Smooth muscle cell (in vitro differentiated cells): ENCODE measurements around the gene NUTM1. TPM values are rescaled to one million over a fixed set of nuclear protein-coding genes. Genes with fewer than 3 reads are reported as not detected.

Source experiments
- DNase-seq: peaks from one replicate; lab custom pipeline; 2025; ENCODE audit not compliant: unreplicated experiment; lab: John Stamatoyannopoulos, UW
- H2AFZ ChIP-seq: fragments of 200-600 bp; sonication (generic); 2 replicates; pipeline ENCODE4 v1.6.0; 2016; ENCODE audit warnings: antibody characterized with exemption, low read depth, mild to moderate bottlenecking
- H3F3A ChIP-seq: fragments of 200-600 bp; sonication (generic); 2 replicates; pipeline ENCODE4 v1.6.0; 2017; ENCODE audit warnings: antibody characterized with exemption, low read depth
- H3K27ac ChIP-seq: fragments of 200-600 bp; sonication (generic); 2 replicates; pipeline ENCODE4 v1.5.1; 2016; ENCODE audit warnings: low read depth, mild to moderate bottlenecking
- H3K27me3 ChIP-seq: fragments of 200-600 bp; sonication (generic); 2 replicates; pipeline ENCODE4 v1.6.1; 2016; ENCODE audit warnings: low read depth, mild to moderate bottlenecking
- H3K36me3 ChIP-seq: fragments of 200-600 bp; sonication (generic); 2 replicates; pipeline ENCODE4 v1.5.1; 2016; ENCODE audit warnings: low read depth
- H3K4me1 ChIP-seq: fragments of 200-600 bp; sonication (generic); 2 replicates; pipeline ENCODE4 v1.5.1; 2016; ENCODE audit warnings: low read depth
- H3K4me2 ChIP-seq: fragments of 200-600 bp; sonication (generic); 2 replicates; pipeline ENCODE4 v1.6.0; 2016; ENCODE audit warnings: mild to moderate bottlenecking
- H3K4me3 ChIP-seq: fragments of 200-600 bp; sonication (generic); 2 replicates; pipeline ENCODE4 v1.5.1; 2016; ENCODE audit warnings: mild to moderate bottlenecking
- H3K79me2 ChIP-seq: fragments of 200-600 bp; sonication (generic); 2 replicates; pipeline ENCODE4 v1.6.0; 2016; ENCODE audit warnings: low read depth, mild to moderate bottlenecking
- H3K9ac ChIP-seq: fragments of 200-600 bp; sonication (generic); 2 replicates; pipeline ENCODE4 v1.6.0; 2016; ENCODE audit warnings: low read depth
- H3K9me3 ChIP-seq: fragments of 200-600 bp; sonication (generic); replicated peaks from 2 replicates; pipeline ENCODE4 v1.5.1; 2016; ENCODE audit warnings: low read depth
- H4K20me1 ChIP-seq: fragments of 200-600 bp; sonication (generic); 2 replicates; pipeline ENCODE4 v1.6.0; 2016; ENCODE audit warnings: low read depth
- WGBS: methylation state at CpG from one replicate; pipeline ENCODE4 v1.1.7; 2016; ENCODE audit warnings: low lambda C conversion rate; 5-methylcytosine and 5-hydroxymethylcytosine counted together
- polyA plus RNA-seq: library from polyadenylated mRNA; unstranded; fragments of >200 nt; fragmentation: Nextera tagmentation; extraction: Ambion mirVana; gene quantifications from 2 replicates; pipeline ENCODE4 v1.2.1, GENCODE V29; 2016
- total RNA-seq: library from RNA; depleted of rRNA; stranded (reverse); fragments of >200 nt; gene quantifications from 2 replicates; pipeline ENCODE4 v1.2.3, GENCODE V29; 2014
- TF ChIP-seq, protein P1 (sequence below): fragments of 200-600 bp; sonication (generic); IDR thresholded peaks from 2 replicates; pipeline ENCODE4 v1.5.1; 2017; ENCODE audit warnings: borderline replicate concordance, mild to moderate bottlenecking, antibody characterized with exemption; ENCODE audit not compliant: insufficient read depth, poor library complexity, severe bottlenecking

NUTM1 gene, protein sequence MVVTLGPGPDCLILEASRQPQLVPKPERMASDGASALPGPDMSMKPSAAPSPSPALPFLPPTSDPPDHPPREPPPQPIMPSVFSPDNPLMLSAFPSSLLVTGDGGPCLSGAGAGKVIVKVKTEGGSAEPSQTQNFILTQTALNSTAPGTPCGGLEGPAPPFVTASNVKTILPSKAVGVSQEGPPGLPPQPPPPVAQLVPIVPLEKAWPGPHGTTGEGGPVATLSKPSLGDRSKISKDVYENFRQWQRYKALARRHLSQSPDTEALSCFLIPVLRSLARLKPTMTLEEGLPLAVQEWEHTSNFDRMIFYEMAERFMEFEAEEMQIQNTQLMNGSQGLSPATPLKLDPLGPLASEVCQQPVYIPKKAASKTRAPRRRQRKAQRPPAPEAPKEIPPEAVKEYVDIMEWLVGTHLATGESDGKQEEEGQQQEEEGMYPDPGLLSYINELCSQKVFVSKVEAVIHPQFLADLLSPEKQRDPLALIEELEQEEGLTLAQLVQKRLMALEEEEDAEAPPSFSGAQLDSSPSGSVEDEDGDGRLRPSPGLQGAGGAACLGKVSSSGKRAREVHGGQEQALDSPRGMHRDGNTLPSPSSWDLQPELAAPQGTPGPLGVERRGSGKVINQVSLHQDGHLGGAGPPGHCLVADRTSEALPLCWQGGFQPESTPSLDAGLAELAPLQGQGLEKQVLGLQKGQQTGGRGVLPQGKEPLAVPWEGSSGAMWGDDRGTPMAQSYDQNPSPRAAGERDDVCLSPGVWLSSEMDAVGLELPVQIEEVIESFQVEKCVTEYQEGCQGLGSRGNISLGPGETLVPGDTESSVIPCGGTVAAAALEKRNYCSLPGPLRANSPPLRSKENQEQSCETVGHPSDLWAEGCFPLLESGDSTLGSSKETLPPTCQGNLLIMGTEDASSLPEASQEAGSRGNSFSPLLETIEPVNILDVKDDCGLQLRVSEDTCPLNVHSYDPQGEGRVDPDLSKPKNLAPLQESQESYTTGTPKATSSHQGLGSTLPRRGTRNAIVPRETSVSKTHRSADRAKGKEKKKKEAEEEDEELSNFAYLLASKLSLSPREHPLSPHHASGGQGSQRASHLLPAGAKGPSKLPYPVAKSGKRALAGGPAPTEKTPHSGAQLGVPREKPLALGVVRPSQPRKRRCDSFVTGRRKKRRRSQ
- not detected in 2 replicates for total RNA-seq
- polyA plus RNA-seq: not detected in 2 replicates

DNA sequence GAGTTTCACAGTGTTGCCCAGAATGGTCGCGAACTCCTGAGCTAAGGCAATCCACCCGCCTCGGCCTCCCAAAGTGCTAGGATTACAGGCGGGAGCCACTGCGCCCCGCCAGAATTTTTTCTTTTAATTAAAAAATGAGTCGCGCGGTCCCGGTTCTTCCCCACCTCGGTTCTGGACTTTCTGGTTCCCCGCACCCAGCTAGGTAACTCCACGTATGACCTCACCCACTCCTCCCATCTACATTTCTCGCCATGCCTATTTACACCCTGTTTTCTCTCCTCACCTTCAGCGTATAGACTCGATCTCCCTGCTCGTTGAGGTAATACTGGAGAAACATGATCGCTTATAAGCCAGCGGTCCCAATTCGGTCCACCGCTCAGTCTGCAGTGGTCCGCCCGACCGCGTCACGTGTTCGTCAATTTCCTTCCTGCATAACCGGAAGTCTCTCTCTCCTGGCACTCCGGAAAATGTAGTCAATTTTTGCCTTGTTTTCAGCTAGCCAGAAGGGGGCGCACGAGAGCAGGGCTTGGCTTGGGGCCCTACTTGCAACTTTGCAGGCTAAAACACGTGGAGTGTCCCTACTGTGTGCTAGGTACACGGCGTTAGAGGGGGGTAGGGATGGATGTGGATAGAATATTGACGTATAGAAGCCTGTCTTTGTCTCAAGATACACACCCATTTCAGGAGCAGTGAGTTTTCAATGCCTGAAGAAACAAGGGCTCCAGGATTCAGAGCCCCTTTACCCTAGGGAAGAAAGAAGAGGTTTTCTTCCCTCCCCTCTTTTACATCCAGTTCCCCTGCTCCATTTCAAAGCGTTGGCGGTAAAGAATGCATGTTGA, at the start of gene NUTM1, which contains the start of gene NOP10:
TSS of gene NUTM1 (plus strand) at position 579 of the 839 bp plus-strand sequence. CDS start 382 bp downstream, outside the sequence.
TSS of gene NOP10 (minus strand) at position 400 of the 839 bp plus-strand sequence. CDS start at position 337, 63 bp downstream.
- Histone ChIP-seq H3K4me3 (peak within 1 kb of the TSS; percentile 70), H3K36me3 (no peaks in the 10 kb centered on the region), H2AFZ (peak within 1 kb of the TSS; percentile 88), H3K4me2 (peak within 1 kb of the TSS; percentile 88), H3K27ac (peak within 1 kb of the TSS; percentile 79), H3F3A (peaks cover 14% of the 10 kb centered on the region), H3K79me2 (peaks cover 24% of the 10 kb centered on the region), H4K20me1 (no peaks in the 10 kb centered on the region), H3K9me3 (no peaks in the 10 kb centered on the region), H3K9ac (peak within 1 kb of the TSS; percentile 87), H3K4me1 (peaks cover 8% of the 10 kb centered on the region), H3K27me3 (no peaks in the 10 kb centered on the region)
- TF ChIP-seq, protein P1, sequence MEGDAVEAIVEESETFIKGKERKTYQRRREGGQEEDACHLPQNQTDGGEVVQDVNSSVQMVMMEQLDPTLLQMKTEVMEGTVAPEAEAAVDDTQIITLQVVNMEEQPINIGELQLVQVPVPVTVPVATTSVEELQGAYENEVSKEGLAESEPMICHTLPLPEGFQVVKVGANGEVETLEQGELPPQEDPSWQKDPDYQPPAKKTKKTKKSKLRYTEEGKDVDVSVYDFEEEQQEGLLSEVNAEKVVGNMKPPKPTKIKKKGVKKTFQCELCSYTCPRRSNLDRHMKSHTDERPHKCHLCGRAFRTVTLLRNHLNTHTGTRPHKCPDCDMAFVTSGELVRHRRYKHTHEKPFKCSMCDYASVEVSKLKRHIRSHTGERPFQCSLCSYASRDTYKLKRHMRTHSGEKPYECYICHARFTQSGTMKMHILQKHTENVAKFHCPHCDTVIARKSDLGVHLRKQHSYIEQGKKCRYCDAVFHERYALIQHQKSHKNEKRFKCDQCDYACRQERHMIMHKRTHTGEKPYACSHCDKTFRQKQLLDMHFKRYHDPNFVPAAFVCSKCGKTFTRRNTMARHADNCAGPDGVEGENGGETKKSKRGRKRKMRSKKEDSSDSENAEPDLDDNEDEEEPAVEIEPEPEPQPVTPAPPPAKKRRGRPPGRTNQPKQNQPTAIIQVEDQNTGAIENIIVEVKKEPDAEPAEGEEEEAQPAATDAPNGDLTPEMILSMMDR: peak; percentile 98
- DNase-seq: peak; percentile 71
- 2% methylated on average over 38 of the region's 38 CpGs for WGBS

DNA sequence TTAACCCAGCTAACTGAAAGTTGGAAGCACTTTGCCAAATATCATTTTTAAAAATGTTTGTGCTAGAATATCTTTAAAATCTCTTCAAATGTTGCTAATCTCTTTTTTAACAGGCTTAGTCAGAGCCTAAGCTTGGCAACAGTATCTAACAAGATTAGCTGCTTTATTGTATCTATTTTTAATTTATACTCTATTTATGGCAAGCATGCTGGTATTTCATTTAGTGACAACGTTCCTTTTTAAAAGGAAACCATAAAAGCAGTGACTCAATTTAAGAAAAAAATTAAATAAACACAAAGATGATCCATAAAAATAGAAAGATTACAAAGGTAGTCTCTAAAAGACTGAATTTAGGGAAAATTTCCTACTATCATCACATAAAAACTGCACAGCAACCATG, 46.1 kb upstream of the NUTM1 start:
- H3K9me3 ChIP-seq: no peaks in the 10 kb centered on the region
- H4K20me1 ChIP-seq: no peaks in the 10 kb centered on the region
- H3K79me2 ChIP-seq: no peaks in the 10 kb centered on the region
- H2AFZ ChIP-seq: no peak overlapping the region
- H3F3A ChIP-seq: no peaks in the 10 kb centered on the region
- H3K4me2 ChIP-seq: no peak overlapping the region
- no peaks in the 10 kb centered on the region for H3K27me3 ChIP-seq
- no peak for DNase-seq
- no peak overlapping the region for H3K27ac ChIP-seq
- H3K4me3 ChIP-seq: no peak overlapping the region
- no peaks in the 10 kb centered on the region for H3K36me3 ChIP-seq
- H3K4me1 ChIP-seq: no peaks in the 10 kb centered on the region
- H3K9ac ChIP-seq: no peak overlapping the region
- 53% methylated on average over 1 of the region's 1 CpG for WGBS
- TF ChIP-seq, protein P1: no peak

DNA sequence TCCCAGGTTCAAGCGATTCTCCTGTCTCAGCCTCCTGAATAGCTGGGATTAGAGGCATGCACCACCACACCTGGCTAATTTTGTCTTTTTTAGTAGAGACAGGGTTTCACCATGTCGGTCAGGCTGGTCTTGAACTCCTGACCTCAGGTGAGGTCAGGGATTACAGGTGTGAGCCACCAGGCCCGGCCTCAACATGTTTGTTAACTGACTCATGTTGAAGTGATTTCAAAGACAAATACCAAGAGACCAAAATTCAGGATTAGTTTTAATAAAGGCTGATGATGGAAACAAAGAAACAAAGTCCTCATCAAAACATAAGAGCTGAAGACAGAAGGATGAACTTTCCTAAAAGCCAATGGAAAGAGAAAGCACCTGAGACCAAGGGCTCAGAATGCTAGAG, 42.1 kb upstream of the NUTM1 start:
- TF ChIP-seq, protein P1: no peak
- whole genome bisulfite sequencing: 89% methylated on average over 3 of the region's 3 CpGs
- Histone ChIP-seq H2AFZ (no peak overlapping the region), H4K20me1 (no peaks in the 10 kb centered on the region), H3K4me3 (no peak overlapping the region), H3K79me2 (no peaks in the 10 kb centered on the region), H3K9me3 (no peaks in the 10 kb centered on the region), H3K9ac (no peak overlapping the region), H3K27ac (no peak overlapping the region), H3K36me3 (no peaks in the 10 kb centered on the region), H3K4me2 (no peak overlapping the region), H3F3A (no peaks in the 10 kb centered on the region), H3K4me1 (no peaks in the 10 kb centered on the region), H3K27me3 (no peaks in the 10 kb centered on the region)
- no peak for DNase-seq
